ENCODE measurements around the gene HOXB7. TPM values are rescaled to one million over a fixed set of nuclear protein-coding genes. Genes with fewer than 3 reads are reported as not detected.

The HOXB7 gene
- total RNA-seq, 1 donor from 2014 or later, result 0.55 TPM

DNA sequence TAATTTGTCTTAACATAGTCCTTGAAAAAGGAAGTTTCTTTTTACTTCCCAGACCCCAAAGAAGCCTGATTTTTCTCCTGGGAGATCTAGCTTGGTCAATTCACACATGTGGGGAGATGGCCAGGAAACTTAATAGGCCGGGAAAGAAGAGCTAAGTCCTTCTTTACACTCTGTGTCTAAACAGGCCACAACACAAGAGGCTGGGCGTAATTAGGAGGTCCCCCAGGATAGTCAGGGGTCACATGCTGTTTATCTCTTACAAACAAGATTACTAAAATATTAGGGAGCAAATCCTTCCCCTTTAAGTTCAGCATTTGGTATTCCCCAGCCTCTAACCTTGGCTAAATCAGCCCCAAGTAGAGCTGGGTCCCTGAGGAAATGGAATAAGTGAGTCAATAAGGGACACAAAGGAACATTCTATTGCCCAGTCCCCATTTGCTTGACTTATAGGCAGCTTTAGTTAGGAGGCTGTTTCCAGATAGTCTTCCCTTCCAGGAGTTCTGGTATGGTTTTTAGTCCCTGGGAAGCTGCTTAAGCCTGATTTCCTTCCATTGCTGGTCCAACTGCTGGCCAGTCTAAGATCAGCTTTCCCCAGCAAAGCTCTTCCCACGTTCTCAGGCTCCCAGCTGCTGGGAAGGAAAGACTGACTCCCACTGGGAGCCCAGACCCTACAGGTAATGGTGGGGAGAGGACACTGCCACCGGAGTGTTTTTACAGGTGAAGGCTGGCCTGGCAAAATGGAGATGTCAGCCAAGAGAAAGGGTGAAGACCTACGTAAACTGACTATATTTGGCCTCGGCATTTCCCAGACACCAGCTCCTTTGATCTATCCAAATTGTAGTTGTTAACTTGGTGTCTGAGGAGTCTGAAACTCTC, 29.4 kb upstream of the HOXB7 start:
- no peaks in the 10 kb centered on the region for H3K9me3 Mint-ChIP-seq (ENCODE audit: low read depth)

DNA sequence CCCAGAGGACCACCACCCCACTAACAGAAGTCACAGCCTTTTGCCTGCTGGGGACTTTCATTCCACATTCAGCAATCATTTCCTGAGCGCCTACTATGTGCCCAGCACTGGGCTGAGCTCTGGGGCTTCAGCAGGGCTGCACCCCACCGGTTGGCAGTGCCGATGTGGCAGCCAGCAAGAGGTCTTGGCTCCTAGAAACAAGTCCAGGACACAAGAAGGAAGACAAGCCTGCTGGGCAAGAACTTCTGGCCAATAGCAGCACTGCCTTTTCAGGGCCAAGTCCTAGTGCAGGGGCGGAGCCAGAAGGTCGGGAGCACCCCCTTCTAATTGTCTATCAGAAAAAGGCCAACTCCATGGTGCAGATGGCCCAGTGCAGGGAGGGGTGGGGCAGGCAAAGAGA, 28.3 kb upstream of the HOXB7 start:
- no peak for DNase-seq (ENCODE audit: low spot score, unreplicated experiment)
- no peaks in the 10 kb centered on the region for H3K4me1 Mint-ChIP-seq (ENCODE audit: low read depth)

More for the DNA sequence above, 29.4 kb upstream of the HOXB7 start:
- TF ChIP-seq, protein P1, sequence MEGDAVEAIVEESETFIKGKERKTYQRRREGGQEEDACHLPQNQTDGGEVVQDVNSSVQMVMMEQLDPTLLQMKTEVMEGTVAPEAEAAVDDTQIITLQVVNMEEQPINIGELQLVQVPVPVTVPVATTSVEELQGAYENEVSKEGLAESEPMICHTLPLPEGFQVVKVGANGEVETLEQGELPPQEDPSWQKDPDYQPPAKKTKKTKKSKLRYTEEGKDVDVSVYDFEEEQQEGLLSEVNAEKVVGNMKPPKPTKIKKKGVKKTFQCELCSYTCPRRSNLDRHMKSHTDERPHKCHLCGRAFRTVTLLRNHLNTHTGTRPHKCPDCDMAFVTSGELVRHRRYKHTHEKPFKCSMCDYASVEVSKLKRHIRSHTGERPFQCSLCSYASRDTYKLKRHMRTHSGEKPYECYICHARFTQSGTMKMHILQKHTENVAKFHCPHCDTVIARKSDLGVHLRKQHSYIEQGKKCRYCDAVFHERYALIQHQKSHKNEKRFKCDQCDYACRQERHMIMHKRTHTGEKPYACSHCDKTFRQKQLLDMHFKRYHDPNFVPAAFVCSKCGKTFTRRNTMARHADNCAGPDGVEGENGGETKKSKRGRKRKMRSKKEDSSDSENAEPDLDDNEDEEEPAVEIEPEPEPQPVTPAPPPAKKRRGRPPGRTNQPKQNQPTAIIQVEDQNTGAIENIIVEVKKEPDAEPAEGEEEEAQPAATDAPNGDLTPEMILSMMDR (IDR thresholded peaks at IDR 0.05; ENCODE audit: unreplicated experiment), result no peak
- H3K27ac Mint-ChIP-seq, result no peak overlapping the region
- no peak overlapping the region for H3K4me3 Mint-ChIP-seq (ENCODE audit: low read depth)
- H3K27me3 Mint-ChIP-seq, result peaks cover 100% of the 10 kb centered on the region
- DNase-seq (ENCODE audit: low spot score, unreplicated experiment), result no peak
- no peaks in the 10 kb centered on the region for H3K4me1 Mint-ChIP-seq (ENCODE audit: low read depth)
- no peaks in the 10 kb centered on the region for H3K36me3 Mint-ChIP-seq (ENCODE audit: insufficient read depth)

DNA sequence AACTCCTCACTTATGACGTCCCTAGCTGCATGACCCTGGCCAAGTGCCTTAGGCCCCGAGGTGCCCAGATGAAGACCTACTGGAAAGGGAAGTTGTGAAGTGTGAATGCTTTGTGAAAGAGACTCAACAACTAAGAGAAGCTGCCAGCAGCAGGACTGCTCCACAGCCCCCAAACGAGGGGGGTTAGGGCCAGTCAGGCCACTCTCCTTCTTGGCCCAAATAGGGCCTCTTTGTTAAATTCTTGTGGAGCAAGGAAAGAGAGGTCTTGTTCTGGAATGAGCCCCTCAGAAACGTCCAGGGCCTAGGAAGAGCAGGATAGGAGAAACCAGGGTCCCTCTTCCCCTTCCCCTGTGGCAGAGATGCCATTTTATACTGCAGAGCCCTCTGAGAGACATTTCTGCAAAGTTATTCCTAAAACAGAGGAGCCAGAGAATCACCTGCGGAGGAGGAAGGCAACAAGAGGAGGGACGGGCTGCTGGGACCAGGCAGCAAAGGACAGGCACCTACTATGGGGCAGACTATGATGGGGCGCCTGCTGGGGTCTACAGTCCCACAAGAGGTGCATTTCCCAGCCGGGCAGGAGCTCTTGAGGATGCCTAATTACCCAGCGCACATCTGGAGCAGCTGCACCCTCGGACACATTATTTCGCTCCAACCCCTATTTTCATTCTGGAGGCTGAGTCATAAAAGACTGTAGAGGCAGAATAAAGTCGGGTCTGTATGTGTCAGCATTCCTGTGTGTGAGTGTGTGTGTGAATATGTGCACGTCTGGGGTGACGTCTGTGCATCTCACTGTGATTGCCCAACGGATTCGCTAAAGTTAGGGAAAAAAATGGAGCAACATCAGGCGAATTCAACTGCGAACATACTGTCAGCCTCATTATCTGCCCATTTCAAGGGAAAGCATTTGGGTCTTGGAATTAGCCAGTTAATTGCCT, 26.8 kb upstream of the HOXB7 start:
- Mint-ChIP-seq H3K4me3 (ENCODE audit: low read depth) (no peak overlapping the region), H3K27me3 (peaks cover 100% of the 10 kb centered on the region), H3K36me3 (ENCODE audit: insufficient read depth) (no peaks in the 10 kb centered on the region)

More for the DNA sequence above, 28.3 kb upstream of the HOXB7 start:
- H3K27me3 Mint-ChIP-seq, result peaks cover 100% of the 10 kb centered on the region
- H3K4me3 Mint-ChIP-seq (ENCODE audit: low read depth), result no peak overlapping the region
- no peaks in the 10 kb centered on the region for H3K36me3 Mint-ChIP-seq (ENCODE audit: insufficient read depth)
- H3K9me3 Mint-ChIP-seq (ENCODE audit: low read depth), result no peaks in the 10 kb centered on the region
- TF ChIP-seq, protein P1 (IDR thresholded peaks at IDR 0.05; ENCODE audit: unreplicated experiment), result no peak
- H3K27ac Mint-ChIP-seq, result no peak overlapping the region

DNA sequence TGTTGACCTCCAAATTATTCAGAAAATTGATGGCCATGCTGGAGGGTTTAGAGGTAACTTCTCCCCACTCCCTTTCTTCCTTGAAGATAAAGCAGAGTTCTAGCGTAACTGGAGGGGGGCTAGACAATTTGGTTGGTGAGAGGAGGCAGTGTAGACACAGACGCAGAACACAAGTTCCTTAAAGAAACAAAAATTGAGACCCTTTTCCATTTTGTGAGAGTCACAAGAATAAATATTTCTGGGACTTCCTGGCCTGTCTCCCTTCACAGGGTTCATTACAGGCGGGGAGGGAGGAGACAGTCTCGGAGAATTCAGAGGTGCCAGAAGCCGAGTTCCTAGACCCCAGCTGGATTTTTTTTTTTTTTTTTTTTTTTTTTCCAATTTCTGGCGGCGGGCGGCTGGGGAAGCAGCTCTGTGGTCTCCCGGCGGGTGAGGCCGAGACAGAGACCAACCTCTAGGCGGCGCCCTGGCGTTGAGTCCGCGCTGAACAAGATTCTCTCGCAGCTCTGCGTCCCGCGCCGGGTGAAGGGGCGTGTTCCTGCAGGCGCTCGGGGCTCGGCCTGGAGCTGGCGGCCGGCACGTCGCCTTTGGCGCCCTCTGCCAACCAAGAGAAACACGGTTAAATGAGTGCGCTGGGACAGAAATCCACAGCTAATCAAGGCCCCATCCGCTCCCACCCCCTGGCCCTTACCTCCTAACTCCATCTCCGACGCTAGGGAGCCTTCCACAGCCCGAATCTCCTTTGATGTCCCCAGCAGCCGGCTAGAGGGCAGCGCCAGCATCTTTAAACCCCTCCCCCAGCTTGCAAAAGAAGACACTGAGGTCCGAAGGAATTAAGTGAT, 25.6 kb upstream of the HOXB7 start:
- peaks cover 100% of the 10 kb centered on the region for H3K27me3 Mint-ChIP-seq
- H3K27ac Mint-ChIP-seq, result no peak overlapping the region
- no peaks in the 10 kb centered on the region for H3K9me3 Mint-ChIP-seq (ENCODE audit: low read depth)
- peak; percentile 94 for DNase-seq (ENCODE audit: low spot score, unreplicated experiment)
- no peak overlapping the region for H3K4me3 Mint-ChIP-seq (ENCODE audit: low read depth)
- TF ChIP-seq, protein P1 (IDR thresholded peaks at IDR 0.05; ENCODE audit: unreplicated experiment), result peak; percentile 74
- H3K4me1 Mint-ChIP-seq (ENCODE audit: low read depth), result no peaks in the 10 kb centered on the region
- no peaks in the 10 kb centered on the region for H3K36me3 Mint-ChIP-seq (ENCODE audit: insufficient read depth)

More for the DNA sequence above, 26.8 kb upstream of the HOXB7 start:
- Mint-ChIP-seq H3K27ac (no peak overlapping the region), H3K9me3 (ENCODE audit: low read depth) (no peaks in the 10 kb centered on the region), H3K4me1 (ENCODE audit: low read depth) (no peaks in the 10 kb centered on the region)
- DNase-seq (ENCODE audit: low spot score, unreplicated experiment), result no peak
- TF ChIP-seq, protein P1 (IDR thresholded peaks at IDR 0.05; ENCODE audit: unreplicated experiment), result no peak

All from progenitor cell of endocrine pancreas (in vitro differentiated cells).